ENCODE data around the gene ANK2. TPM values are rescaled to one million over a fixed set of nuclear protein-coding genes. Genes with fewer than 3 reads are reported as not detected.
"Not testable (repeated sequence)": the region's sequence is repeated elsewhere in the genome, so short reads cannot be mapped to it uniquely, and the experiment has no call there.

The ANK2 gene
- total RNA-seq, 2 experiments from 2014 or later = 1.5 to 1.9 TPM

GRCh38 chr4:113236916-113237315, 187.5 kb downstream of the ANK2 start:
- Mint-ChIP-seq H3K9me3 (no peaks in the 10 kb centered on the region), H3K27ac (no peak overlapping the region), H3K27me3 (peaks cover 2% of the 10 kb centered on the region), H3K4me3 (no peak overlapping the region), H3K36me3 (ENCODE audit: low read depth) (no peaks in the 10 kb centered on the region), H3K4me1 (no peaks in the 10 kb centered on the region)
- ChIA-PET POLR2A (no interaction called here), CTCF (no interaction called here)
- no peak for DNase-seq

- Mint-ChIP-seq H3K4me1 (no peaks in the 10 kb centered on the region), H3K36me3 (ENCODE audit: low read depth) (no peaks in the 10 kb centered on the region), H3K9me3 (no peaks in the 10 kb centered on the region), H3K4me3 (no peak overlapping the region), H3K27ac (no peak overlapping the region), H3K27me3 (no peaks in the 10 kb centered on the region)
- DNase-seq = no peak
- CTCF ChIA-PET = no interaction called here
- POLR2A ChIA-PET = no interaction called here
Measured at GRCh38 chr4:113243312-113243711, 193.9 kb downstream of the ANK2 start.

- H3K27me3 Mint-ChIP-seq; H3K27ac Mint-ChIP-seq; H3K4me3 Mint-ChIP-seq; DNase-seq; H3K9me3 Mint-ChIP-seq; H3K36me3 Mint-ChIP-seq (ENCODE audit: low read depth); H3K4me1 Mint-ChIP-seq; CTCF ChIA-PET; POLR2A ChIA-PET: not testable (repeated sequence)
Measured at GRCh38 chr4:113244747-113245146, 195.3 kb downstream of the ANK2 start.

- Mint-ChIP-seq H3K36me3 (ENCODE audit: low read depth) (no peaks in the 10 kb centered on the region), H3K4me3 (no peak overlapping the region), H3K9me3 (no peaks in the 10 kb centered on the region), H3K27ac (no peak overlapping the region), H3K27me3 (no peaks in the 10 kb centered on the region), H3K4me1 (no peaks in the 10 kb centered on the region)
- DNase-seq = no peak
- ChIA-PET POLR2A (no interaction called here), CTCF (no interaction called here)
Measured at GRCh38 chr4:113248320-113248719, 198.9 kb downstream of the ANK2 start.

GRCh38 chr4:113255628-113256027, 206.2 kb downstream of the ANK2 start:
- H3K36me3 Mint-ChIP-seq (ENCODE audit: low read depth) = no peaks in the 10 kb centered on the region

GRCh38 chr4:113256946-113257345, 207.5 kb downstream of the ANK2 start:
- Mint-ChIP-seq H3K4me1 (no peaks in the 10 kb centered on the region), H3K36me3 (ENCODE audit: low read depth) (no peaks in the 10 kb centered on the region), H3K4me3 (no peak overlapping the region), H3K9me3 (no peaks in the 10 kb centered on the region), H3K27me3 (no peaks in the 10 kb centered on the region), H3K27ac (no peak overlapping the region)
- DNase-seq = no peak
- CTCF ChIA-PET = interaction anchor here (1.0 kb wide), 1 partner anchor 21 kb away, joined by 3 read pairs; no protein-coding TSS in a partner anchor
- POLR2A ChIA-PET = no interaction called here

More at GRCh38 chr4:113255628-113256027, 206.2 kb downstream of the ANK2 start:
- Mint-ChIP-seq H3K27me3 (no peaks in the 10 kb centered on the region), H3K9me3 (no peaks in the 10 kb centered on the region), H3K4me3 (no peak overlapping the region), H3K27ac (no peak overlapping the region), H3K4me1 (no peaks in the 10 kb centered on the region)
- ChIA-PET POLR2A (no interaction called here), CTCF (no interaction called here)
- no peak for DNase-seq

- H3K27me3 Mint-ChIP-seq = no peaks in the 10 kb centered on the region
- no peaks in the 10 kb centered on the region for H3K9me3 Mint-ChIP-seq
- no peak for DNase-seq
- no peaks in the 10 kb centered on the region for H3K36me3 Mint-ChIP-seq (ENCODE audit: low read depth)
- ChIA-PET CTCF (no interaction called here), POLR2A (no interaction called here)
- H3K4me3 Mint-ChIP-seq = no peak overlapping the region
- H3K4me1 Mint-ChIP-seq = no peaks in the 10 kb centered on the region
- H3K27ac Mint-ChIP-seq = no peak overlapping the region
Measured at GRCh38 chr4:113260688-113261087, 211.2 kb downstream of the ANK2 start.

- Mint-ChIP-seq H3K27me3 (peaks cover 3% of the 10 kb centered on the region), H3K9me3 (no peaks in the 10 kb centered on the region), H3K4me1 (no peaks in the 10 kb centered on the region), H3K27ac (no peak overlapping the region), H3K36me3 (ENCODE audit: low read depth) (no peaks in the 10 kb centered on the region), H3K4me3 (no peak overlapping the region)
- POLR2A ChIA-PET = no interaction called here
- CTCF ChIA-PET = no interaction called here
- no peak for DNase-seq
Measured at GRCh38 chr4:113263274-113263673, 213.8 kb downstream of the ANK2 start.

- H3K9me3 Mint-ChIP-seq = no peaks in the 10 kb centered on the region
- no peak for DNase-seq
- POLR2A ChIA-PET = no interaction called here
- no peaks in the 10 kb centered on the region for H3K4me1 Mint-ChIP-seq
- no peaks in the 10 kb centered on the region for H3K36me3 Mint-ChIP-seq (ENCODE audit: low read depth)
- no peak overlapping the region for H3K27ac Mint-ChIP-seq
- H3K4me3 Mint-ChIP-seq = no peak overlapping the region
- CTCF ChIA-PET = no interaction called here
- peaks cover 10% of the 10 kb centered on the region for H3K27me3 Mint-ChIP-seq
Measured at GRCh38 chr4:113270520-113271319, 221.3 kb downstream of the ANK2 start.

- H3K4me3 Mint-ChIP-seq = no peak overlapping the region
- H3K27ac Mint-ChIP-seq = no peak overlapping the region
- H3K9me3 Mint-ChIP-seq = no peaks in the 10 kb centered on the region
- ChIA-PET CTCF (no interaction called here), POLR2A (no interaction called here)
- peaks cover 10% of the 10 kb centered on the region for H3K27me3 Mint-ChIP-seq
- no peaks in the 10 kb centered on the region for H3K4me1 Mint-ChIP-seq
- no peaks in the 10 kb centered on the region for H3K36me3 Mint-ChIP-seq (ENCODE audit: low read depth)
- no peak for DNase-seq
Measured at GRCh38 chr4:113272523-113272922, 223.1 kb downstream of the ANK2 start.

GRCh38 chr4:113273721-113274220, 224.3 kb downstream of the ANK2 start:
- no peak overlapping the region for H3K4me3 Mint-ChIP-seq
- POLR2A ChIA-PET = no interaction called here
- H3K27ac Mint-ChIP-seq = no peak overlapping the region
- no peaks in the 10 kb centered on the region for H3K4me1 Mint-ChIP-seq
- no peaks in the 10 kb centered on the region for H3K9me3 Mint-ChIP-seq
- DNase-seq = no peak
- peaks cover 9% of the 10 kb centered on the region for H3K27me3 Mint-ChIP-seq
- CTCF ChIA-PET = no interaction called here
- H3K36me3 Mint-ChIP-seq (ENCODE audit: low read depth) = no peaks in the 10 kb centered on the region

- CTCF ChIA-PET = interaction anchor here (0.7 kb wide), 1 partner anchor 530 kb away, joined by 4 read pairs; no protein-coding TSS in a partner anchor
- H3K4me3 Mint-ChIP-seq = no peak overlapping the region
Measured at GRCh38 chr4:113276464-113277170, 227.2 kb downstream of the ANK2 start.

GRCh38 chr4:113278324-113278934, 229.0 kb downstream of the ANK2 start:
- no peaks in the 10 kb centered on the region for H3K9me3 Mint-ChIP-seq
- ChIA-PET CTCF (interaction anchor here (0.6 to 2.5 kb wide), 4 partner anchors 16 to 2000 kb away, joined by 3 to 8 read pairs (median 3); no protein-coding TSS in a partner anchor), POLR2A (no interaction called here)
- no peak overlapping the region for H3K27ac Mint-ChIP-seq
- no peak overlapping the region for H3K4me3 Mint-ChIP-seq
- DNase-seq = peak; percentile 64
- no peaks in the 10 kb centered on the region for H3K36me3 Mint-ChIP-seq (ENCODE audit: low read depth)
- peaks cover 12% of the 10 kb centered on the region for H3K27me3 Mint-ChIP-seq
- no peaks in the 10 kb centered on the region for H3K4me1 Mint-ChIP-seq

More at GRCh38 chr4:113276464-113277170, 227.2 kb downstream of the ANK2 start:
- peaks cover 8% of the 10 kb centered on the region for H3K27me3 Mint-ChIP-seq
- POLR2A ChIA-PET = no interaction called here
- no peaks in the 10 kb centered on the region for H3K4me1 Mint-ChIP-seq
- H3K27ac Mint-ChIP-seq = no peak overlapping the region
- H3K36me3 Mint-ChIP-seq (ENCODE audit: low read depth) = no peaks in the 10 kb centered on the region
- DNase-seq = no peak
- H3K9me3 Mint-ChIP-seq = no peaks in the 10 kb centered on the region
